Subcutaneous adipose tissue (tissue), 4 donors: Measurements from ENCODE around the gene TGM2. TPM values are rescaled to one million over a fixed set of nuclear protein-coding genes. Genes with fewer than 3 reads are reported as not detected.

Source experiments
- total RNA-seq, 4 donors: library from RNA; depleted of rRNA; stranded (reverse); fragments of >200 nt; gene quantifications; one replicate each; pipeline ENCODE4 v1.1.0, GENCODE V29; 2016
- TF ChIP-seq, protein P1 (sequence below): fragments of 450-650 bp; IDR thresholded peaks from one replicate; pipeline ENCODE4 v1.5.1; 2016; ENCODE audit warnings: low read depth, mild to moderate bottlenecking, control low read depth, antibody characterized with exemption, moderate library complexity

The TGM2 gene
- total RNA-seq, 4 donors from 2014 or later: 13.9 to 28.9 (median 19.2) TPM

DNA sequence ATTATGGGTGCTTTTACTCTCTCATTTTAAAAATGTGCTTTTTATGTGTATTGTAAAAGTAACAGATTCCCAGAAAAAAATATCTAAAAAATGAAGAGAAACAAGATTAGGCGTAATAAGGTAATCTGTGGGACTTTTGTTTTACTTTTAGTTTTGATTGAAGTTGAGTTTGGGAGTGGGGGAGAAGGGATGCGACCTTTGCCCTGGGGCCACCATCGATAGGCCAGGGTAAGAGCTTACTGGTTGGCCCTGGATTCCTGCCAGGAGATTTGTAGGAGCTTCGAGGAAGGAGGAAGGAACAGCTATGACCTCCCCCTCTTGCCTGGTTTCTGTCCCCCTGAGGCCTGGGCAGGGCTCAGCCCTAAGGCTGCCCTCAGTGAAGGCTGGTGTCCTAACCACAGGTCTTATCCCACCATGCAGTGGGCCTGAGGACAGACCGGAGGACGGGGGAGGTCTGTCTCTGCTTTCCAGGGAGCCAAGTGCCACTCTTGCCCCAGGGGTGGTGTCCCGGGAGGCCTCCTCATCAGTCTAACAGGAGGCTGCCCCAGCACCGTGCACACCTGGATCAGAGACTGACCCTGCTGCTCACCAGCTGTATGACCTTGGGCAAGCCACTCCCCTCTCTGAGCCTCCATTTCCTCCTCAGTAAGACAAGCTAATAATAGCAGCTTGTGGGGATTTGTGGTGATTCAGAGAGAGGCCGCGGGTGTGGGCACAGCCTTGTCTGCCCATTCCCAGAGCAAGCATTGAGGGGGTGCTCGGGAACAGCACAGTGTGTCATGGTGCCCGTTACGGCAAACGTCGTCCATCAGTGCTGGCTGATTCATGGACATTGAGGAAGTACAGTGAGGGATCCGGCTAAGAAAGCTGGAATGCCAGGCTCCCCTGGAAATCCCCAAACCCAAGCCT, 21.2 kb downstream of the TGM2 start:
- TF ChIP-seq, protein P1, sequence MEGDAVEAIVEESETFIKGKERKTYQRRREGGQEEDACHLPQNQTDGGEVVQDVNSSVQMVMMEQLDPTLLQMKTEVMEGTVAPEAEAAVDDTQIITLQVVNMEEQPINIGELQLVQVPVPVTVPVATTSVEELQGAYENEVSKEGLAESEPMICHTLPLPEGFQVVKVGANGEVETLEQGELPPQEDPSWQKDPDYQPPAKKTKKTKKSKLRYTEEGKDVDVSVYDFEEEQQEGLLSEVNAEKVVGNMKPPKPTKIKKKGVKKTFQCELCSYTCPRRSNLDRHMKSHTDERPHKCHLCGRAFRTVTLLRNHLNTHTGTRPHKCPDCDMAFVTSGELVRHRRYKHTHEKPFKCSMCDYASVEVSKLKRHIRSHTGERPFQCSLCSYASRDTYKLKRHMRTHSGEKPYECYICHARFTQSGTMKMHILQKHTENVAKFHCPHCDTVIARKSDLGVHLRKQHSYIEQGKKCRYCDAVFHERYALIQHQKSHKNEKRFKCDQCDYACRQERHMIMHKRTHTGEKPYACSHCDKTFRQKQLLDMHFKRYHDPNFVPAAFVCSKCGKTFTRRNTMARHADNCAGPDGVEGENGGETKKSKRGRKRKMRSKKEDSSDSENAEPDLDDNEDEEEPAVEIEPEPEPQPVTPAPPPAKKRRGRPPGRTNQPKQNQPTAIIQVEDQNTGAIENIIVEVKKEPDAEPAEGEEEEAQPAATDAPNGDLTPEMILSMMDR: no peak

DNA sequence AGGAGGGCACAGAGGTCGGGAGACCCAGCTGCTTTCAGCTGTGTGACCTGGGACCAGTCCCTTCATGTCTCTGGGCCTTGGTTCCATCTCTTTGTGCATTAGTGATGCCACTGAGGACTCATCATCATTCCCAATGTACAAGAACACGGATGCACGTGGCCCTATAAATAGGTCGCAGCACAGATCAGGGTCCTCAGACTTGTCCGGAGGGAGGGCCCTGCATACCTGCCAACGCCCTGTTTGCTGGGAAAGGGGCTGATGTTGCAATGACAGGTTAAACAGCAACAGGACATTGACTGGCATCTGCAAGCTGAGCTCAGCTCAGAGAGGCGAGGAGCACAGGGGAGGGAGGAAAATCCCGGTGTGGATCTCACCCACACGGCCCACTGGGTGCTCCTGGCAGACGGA, 21.8 kb downstream of the TGM2 start:
- TF ChIP-seq, protein P1: no peak

DNA sequence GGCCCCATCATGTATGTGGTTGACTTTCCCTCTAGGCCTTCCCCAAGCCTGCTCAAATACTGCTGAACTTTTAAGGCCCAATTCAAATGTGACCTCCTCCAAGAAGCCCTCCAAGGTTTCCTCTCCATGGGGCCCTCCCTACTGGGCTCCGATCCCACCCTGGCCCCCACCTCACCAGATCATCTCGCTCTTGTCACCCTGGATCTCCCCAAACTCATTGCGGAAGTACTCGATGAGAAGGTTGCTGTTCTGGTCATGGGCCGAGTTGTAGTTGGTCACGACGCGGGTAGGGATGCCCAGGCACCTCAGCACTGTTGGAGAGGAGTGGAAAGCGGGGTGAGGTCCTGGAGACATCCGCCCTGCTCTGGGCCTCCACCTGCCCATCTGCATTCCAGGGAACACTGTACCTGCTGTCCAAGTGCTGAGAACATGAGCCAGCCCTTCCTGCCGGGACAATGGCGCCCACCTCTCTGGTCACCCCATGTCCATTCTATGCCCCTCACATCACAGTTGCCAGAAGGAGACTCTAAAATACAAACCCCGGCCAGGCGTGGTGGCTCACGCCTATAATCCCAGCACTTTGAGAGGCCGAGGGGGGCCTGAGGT, 23.1 kb downstream of the TGM2 start:
- TF ChIP-seq, protein P1: no peak

DNA sequence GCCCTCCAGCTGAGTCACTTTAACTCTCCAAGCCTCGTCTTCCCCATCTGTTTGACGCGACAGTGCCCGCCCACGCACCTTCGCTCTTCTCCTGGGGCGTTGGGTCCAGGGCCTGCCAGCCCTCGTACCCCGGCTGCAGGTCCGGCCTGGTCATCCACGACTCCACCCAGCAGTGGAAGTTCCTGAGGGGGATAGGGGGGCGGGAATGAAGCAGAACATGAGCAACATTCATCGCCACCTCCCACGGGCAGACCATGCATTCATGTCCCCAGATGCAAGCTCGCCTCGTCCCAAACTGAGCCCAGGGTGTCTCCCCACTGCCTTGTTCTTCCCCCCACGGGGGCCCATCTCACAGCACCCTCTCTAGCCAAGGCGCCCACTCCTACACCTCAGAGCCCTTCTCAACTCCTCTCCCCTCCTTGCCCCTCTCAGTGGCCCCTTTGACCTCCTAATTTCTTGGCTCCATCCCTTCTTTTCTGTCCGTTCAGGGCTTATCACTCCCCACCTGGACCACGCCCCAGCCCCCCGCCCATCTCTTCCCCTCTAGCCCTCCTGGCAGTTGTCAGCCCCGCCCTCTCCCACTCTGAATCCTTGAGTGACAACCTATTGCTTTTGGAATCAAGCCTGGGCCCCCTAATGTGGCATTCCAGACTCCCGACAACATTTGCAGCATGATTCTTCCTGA, 23.7 kb downstream of the TGM2 start:
- TF ChIP-seq, protein P1: no peak

DNA sequence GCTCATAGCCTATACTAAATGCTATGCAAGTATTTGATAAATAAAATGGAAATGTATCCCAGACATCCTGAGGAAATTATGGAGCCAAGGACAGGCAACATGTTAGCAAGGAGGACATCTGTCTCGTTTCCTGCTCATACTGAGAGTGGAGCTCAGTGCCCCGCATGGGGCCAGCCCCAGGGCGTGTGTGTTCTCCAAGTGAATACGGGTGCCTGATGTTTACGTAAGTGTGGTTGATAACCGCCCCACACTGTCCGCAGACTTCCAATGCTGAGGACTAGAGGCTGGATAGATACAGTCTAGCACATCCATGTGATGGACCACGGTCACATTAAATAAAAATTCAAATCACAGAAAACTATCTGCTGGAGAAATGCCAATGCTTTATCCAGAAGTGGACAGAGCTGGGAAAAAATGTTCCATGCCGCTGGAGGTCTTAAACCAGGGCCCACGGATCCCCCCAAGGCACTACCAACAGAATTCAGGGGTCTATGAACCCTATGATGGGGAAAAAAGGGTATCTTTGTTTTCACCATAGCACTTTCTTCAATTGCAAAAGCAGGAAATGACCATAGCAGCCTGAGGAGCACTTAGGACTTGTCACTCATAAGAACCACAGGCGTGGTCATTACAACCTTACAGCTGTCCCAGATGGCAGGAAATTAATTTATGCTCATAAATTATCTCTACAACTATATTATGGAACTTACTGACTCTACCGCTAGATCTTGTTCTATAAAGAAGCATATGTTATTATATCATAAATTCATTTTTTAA, 24.9 kb downstream of the TGM2 start:
- TF ChIP-seq, protein P1: no peak

DNA sequence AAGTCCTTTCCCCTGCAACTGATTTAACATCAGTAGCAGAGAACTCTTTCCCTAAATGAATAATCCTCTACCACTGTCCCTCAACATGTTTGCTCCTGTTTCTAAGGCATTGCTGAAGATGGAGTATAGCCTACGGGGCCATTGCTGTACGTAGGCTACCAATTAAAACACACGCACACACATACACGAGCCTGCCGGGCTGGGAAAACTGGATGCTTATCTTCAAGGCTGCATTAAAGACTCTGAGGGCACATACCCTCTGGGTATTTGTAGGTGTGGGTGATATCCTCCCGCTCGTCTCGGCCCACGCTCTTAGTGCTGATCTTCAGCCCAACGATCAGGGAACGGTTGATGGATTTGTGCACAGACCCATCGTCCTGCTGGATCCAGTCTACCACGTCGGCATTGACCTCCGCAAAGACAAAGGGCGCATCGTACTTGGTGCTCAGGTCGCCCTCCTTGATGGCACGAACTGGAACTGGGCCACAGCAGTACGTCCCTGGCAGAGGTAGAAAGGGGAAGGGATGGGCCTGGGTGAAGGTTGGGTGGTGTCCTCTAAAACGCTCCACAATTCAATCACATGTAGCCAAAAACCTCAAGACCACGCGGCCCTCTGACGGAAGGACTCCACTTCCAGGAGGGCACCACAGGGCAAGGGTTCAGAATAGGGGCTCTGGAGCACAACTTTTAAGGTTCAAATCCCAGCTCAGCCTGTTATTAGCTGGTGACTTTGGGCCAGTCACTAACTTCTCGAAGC, 25.7 kb downstream of the TGM2 start:
- TF ChIP-seq, protein P1: no peak
